ENCODE measurements around the gene FSTL4.

DNA sequence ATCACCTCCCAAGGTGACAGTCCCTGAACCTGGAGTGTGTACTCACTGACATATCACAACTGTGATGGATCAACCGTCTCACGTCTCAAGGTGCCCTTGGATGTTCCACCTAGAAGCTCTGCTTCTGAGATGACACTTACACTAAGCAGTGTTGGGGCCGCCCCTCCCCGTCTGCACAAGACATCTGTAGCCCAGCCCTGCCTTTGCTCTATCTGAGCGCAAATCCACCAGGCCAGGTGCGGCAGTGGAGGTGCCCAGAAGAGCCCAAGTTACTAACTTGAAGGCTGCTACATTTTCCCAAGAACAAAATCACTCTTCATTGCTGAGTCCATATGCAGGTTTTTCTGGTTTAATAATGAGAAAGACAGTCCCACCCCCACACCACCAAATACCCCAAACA lies 148.3 kb downstream of the FSTL4 start:
- TF ChIP-seq POLR2A (IDR thresholded peaks at IDR 0.05) (no peak), CTCF (IDR thresholded peaks at IDR 0.05 in 4 of 5, conservative IDR thresholded peaks at IDR 0.05 in 1 of 5) (no peak)

All from gastrocnemius medialis (tissue), 4 donors.